CD4-positive, alpha-beta T cell (primary cell): ENCODE results near the gene ANKHD1. TPM values are rescaled to one million over a fixed set of nuclear protein-coding genes. Genes with fewer than 3 reads are reported as not detected.

Experiments
- ATAC-seq: fragments of 200-7000 bp; cut with Tn5 transposase; one replicate; pipeline ENCODE4 v1.10.0; 2022; ENCODE audit warnings: mild to moderate bottlenecking; ENCODE audit not compliant: poor library complexity
- CTCF ChIA-PET: fragments of 350-600 bp; sonication (Branson Sonifier 250); formaldehyde crosslinking; loops from one replicate; lab custom pipeline; 2021; ENCODE audit warnings: antibody characterized with exemption, inconsistent platforms; lab: Charles Lee
- POLR2A ChIA-PET: fragments of 350-600 bp; sonication (Branson Sonifier 250); formaldehyde crosslinking; loops from one replicate; lab custom pipeline; 2021; ENCODE audit warnings: antibody characterized with exemption, inconsistent platforms; lab: Charles Lee
- DNase-seq, 14 experiments: peaks; one replicate each; pipeline ENCODE4 v3.0.0-alpha.2; 2013 to 2020; ENCODE audit warnings: mixed read lengths in 2 of 14
- H3K27ac ChIP-seq, 2 donors: one replicate each; pipeline versions ENCODE4 v1.5.1 to v1.7.0; 2013; ENCODE audit warnings: low read length in 2 of 2, low read depth in 1 of 2, mild to moderate bottlenecking in 1 of 2
- H3K27me3 ChIP-seq, 2 experiments: 1 replicate in 1 of 2; 2 replicates in 1 of 2; pipeline versions ENCODE4 v1.6.1 to v1.7.0; 2013; ENCODE audit warnings: low read length in 2 of 2, control low read depth in 1 of 2, mild to moderate bottlenecking in 1 of 2, moderate library complexity in 1 of 2; ENCODE audit not compliant: insufficient read depth in 2 of 2, control insufficient read depth in 1 of 2
- H3K36me3 ChIP-seq: one replicate; pipeline ENCODE4 v1.6.1; 2013; ENCODE audit warnings: low read length, control low read depth; ENCODE audit not compliant: insufficient read depth
- H3K4me1 ChIP-seq: one replicate; pipeline ENCODE4 v1.6.1; 2013; ENCODE audit warnings: low read length, control low read depth; ENCODE audit not compliant: insufficient read depth
- H3K4me3 ChIP-seq: one replicate; pipeline ENCODE4 v1.5.1; 2013; ENCODE audit warnings: mild to moderate bottlenecking, low read length, moderate library complexity
- H3K9me3 ChIP-seq, 2 experiments: 1 replicate in 1 of 2; 2 replicates in 1 of 2; pipeline versions ENCODE4 v1.6.1 to v1.7.0; 2013; ENCODE audit warnings: low read length in 2 of 2, mild to moderate bottlenecking in 2 of 2, control low read depth in 1 of 2, moderate library complexity in 1 of 2; ENCODE audit not compliant: control insufficient read depth in 1 of 2, insufficient read depth in 1 of 2
- H3K27ac Mint-ChIP-seq: one replicate; pipeline ENCODE4 v1.8.0; 2020; ENCODE audit warnings: mixed read lengths
- H3K27me3 Mint-ChIP-seq: one replicate; pipeline ENCODE4 v1.8.0; 2021; ENCODE audit warnings: mixed read lengths
- H3K36me3 Mint-ChIP-seq: one replicate; pipeline ENCODE4 v1.8.0; 2021; ENCODE audit warnings: low read depth, mixed read lengths
- H3K4me1 Mint-ChIP-seq: one replicate; pipeline ENCODE4 v1.8.0; 2021; ENCODE audit warnings: low read depth, mixed read lengths
- H3K4me3 Mint-ChIP-seq: one replicate; pipeline ENCODE4 v1.8.0; 2020; ENCODE audit warnings: mild to moderate bottlenecking, mixed read lengths
- H3K9me3 Mint-ChIP-seq: one replicate; pipeline ENCODE4 v1.8.0; 2020; ENCODE audit warnings: mixed read lengths
- intact Hi-C, 2 experiments: fragments of 100-400 bp; cut with DNase I in 1 of 2; cut with micrococcal nuclease in 1 of 2; formaldehyde crosslinking; loops; one replicate each; pipeline versions ENCODE4 v1.15.1 to v1.9.0; 2023 to 2025; cut with DNase I, micrococcal nuclease
- total RNA-seq, 174 experiments: library from RNA in 2 of 174; stranded (reverse) in 2 of 174; gene quantifications; one replicate each; pipeline ENCODE4 v1.2.3 and lab custom pipeline; 2021 to 2026
- TF ChIP-seq, protein P1 (sequence below): fragments of 200-600 bp; IDR thresholded peaks from one replicate; pipeline ENCODE4 v1.8.0; 2022; ENCODE audit warnings: antibody characterized with exemption, mild to moderate bottlenecking

The ANKHD1 gene
- total RNA-seq, 2 experiments from 2014 or later: 202 to 212 TPM

DNA sequence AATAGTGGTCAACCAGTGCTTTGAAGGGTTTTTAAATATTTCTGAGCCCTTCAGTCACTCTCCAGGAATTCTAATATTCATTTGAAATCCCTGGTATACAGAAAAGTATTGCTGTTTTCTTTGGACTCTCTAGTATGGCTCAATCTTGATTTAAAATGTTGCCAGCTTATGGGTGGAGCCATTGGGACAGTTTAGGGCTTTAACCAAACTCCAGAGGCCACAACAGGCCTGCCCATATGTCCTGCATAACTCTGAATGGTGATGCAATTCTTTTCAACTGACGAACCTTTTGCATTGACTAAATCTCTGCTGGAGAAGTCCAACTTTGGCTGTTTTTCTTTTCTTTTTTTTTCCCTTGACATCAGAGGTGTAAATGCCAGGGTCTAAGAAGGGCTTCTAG lies 10.3 kb upstream of the ANKHD1 start:
- Histone ChIP-seq H3K9me3 (no peaks in the 10 kb centered on the region), H3K36me3 (no peaks in the 10 kb centered on the region), H3K27me3 (no peaks in the 10 kb centered on the region), H3K4me3 (no peak overlapping the region), H3K27ac (no peak overlapping the region), H3K4me1 (no peaks in the 10 kb centered on the region)
- intact Hi-C loops: no loop called here
- Mint-ChIP-seq H3K4me3 (no peak overlapping the region), H3K9me3 (no peaks in the 10 kb centered on the region), H3K27me3 (no peaks in the 10 kb centered on the region), H3K4me1 (no peaks in the 10 kb centered on the region), H3K36me3 (no peaks in the 10 kb centered on the region), H3K27ac (no peak overlapping the region)
- POLR2A ChIA-PET: no interaction called here
- no peak for DNase-seq
- ATAC-seq: no peak
- CTCF ChIA-PET: no interaction called here
- TF ChIP-seq, protein P1, sequence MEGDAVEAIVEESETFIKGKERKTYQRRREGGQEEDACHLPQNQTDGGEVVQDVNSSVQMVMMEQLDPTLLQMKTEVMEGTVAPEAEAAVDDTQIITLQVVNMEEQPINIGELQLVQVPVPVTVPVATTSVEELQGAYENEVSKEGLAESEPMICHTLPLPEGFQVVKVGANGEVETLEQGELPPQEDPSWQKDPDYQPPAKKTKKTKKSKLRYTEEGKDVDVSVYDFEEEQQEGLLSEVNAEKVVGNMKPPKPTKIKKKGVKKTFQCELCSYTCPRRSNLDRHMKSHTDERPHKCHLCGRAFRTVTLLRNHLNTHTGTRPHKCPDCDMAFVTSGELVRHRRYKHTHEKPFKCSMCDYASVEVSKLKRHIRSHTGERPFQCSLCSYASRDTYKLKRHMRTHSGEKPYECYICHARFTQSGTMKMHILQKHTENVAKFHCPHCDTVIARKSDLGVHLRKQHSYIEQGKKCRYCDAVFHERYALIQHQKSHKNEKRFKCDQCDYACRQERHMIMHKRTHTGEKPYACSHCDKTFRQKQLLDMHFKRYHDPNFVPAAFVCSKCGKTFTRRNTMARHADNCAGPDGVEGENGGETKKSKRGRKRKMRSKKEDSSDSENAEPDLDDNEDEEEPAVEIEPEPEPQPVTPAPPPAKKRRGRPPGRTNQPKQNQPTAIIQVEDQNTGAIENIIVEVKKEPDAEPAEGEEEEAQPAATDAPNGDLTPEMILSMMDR: no peak

DNA sequence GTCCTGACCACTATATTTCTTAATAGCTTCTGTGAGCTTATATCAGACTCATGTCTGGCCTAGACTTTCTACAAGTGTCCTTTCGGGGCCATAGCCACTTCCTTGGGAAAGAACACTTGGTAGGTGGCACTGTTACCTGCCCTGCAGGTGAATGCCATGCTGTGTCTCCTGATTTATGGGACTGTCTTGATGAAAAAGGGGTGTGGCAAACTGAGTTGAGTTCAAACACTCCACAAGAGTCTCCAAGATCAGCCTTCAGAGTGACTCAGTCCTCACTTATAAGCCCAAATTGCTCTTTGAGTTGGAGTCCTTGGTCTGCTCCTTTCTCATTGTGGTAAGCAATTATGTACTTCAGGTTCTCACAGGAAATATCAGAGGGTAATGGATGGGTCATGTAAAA lies 9.9 kb upstream of the ANKHD1 start:
- POLR2A ChIA-PET: no interaction called here
- DNase-seq: no peak

DNA sequence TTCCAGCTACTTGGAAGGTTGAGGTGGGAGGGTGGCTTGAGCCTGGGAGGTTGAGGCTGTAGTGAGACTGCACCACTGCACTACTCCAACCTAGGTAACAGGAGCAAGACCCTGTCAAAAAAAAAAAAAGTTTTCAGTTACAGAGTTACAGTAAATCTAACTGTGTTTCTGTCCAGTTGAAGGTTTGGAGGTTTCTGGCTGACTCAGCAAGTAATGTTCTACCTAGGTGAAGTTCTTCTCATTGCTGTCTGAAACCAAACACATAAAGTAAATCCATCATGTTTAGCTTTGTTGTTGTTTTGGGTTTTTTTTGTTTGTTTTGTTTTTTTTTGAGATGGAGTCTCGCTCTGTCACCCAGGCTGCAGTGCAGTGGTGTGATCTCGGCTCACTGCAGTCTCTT lies 7.9 kb upstream of the ANKHD1 start:
- ChIA-PET POLR2A (interaction anchor here (1.5 kb wide), 1 partner anchor 271 kb away, joined by 3 read pairs; the partner anchor contains the start of gene WDR55), CTCF (interaction anchor here (0.7 to 1.0 kb wide), 2 partner anchors 30 to 323 kb away, joined by 3 read pairs; no protein-coding TSS in a partner anchor)
- Mint-ChIP-seq H3K27ac (no peak overlapping the region), H3K9me3 (no peaks in the 10 kb centered on the region), H3K27me3 (no peaks in the 10 kb centered on the region), H3K4me3 (no peak overlapping the region), H3K36me3 (no peaks in the 10 kb centered on the region), H3K4me1 (no peaks in the 10 kb centered on the region)
- DNase-seq (no peak), ATAC-seq (no peak)
- intact Hi-C loops: no loop called here
- no peaks in the 10 kb centered on the region for H3K9me3 ChIP-seq
- TF ChIP-seq, protein P1: no peak
- no peaks in the 10 kb centered on the region for H3K4me1 ChIP-seq
- no peak overlapping the region for H3K4me3 ChIP-seq
- no peaks in the 10 kb centered on the region for H3K27me3 ChIP-seq
- H3K36me3 ChIP-seq: no peaks in the 10 kb centered on the region
- no peak overlapping the region for H3K27ac ChIP-seq

More for the DNA sequence above, 9.9 kb upstream of the ANKHD1 start:
- no peak overlapping the region for H3K27ac Mint-ChIP-seq
- H3K36me3 Mint-ChIP-seq: no peaks in the 10 kb centered on the region
- no peaks in the 10 kb centered on the region for H3K27me3 Mint-ChIP-seq
- Histone ChIP-seq H3K4me3 (no peak overlapping the region), H3K27ac (no peak overlapping the region), H3K9me3 (no peaks in the 10 kb centered on the region), H3K27me3 (no peaks in the 10 kb centered on the region), H3K4me1 (no peaks in the 10 kb centered on the region), H3K36me3 (no peaks in the 10 kb centered on the region)
- H3K4me1 Mint-ChIP-seq: no peaks in the 10 kb centered on the region
- intact Hi-C loops: no loop called here
- CTCF ChIA-PET: no interaction called here
- no peak overlapping the region for H3K4me3 Mint-ChIP-seq
- ATAC-seq: no peak
- TF ChIP-seq, protein P1: no peak
- no peaks in the 10 kb centered on the region for H3K9me3 Mint-ChIP-seq
